Activated CD8-positive, alpha-beta memory T cell treated with anti-CD3 and anti-CD28 coated beads, Interleukin-2, amount 50 U/mL, for 4 hours (primary cell): ENCODE data around the gene NT5DC2.

Experiments
- DNase-seq: peaks from one replicate; pipeline ENCODE4 v3.0.0-alpha.2; 2020

NT5DC2 gene

GRCh38 chr3:52506266-52506966 lies 27.2 kb downstream of the NT5DC2 start:
- DNase-seq, result no peak

- DNase-seq, result no peak
Observed at GRCh38 chr3:52504977-52505376, 28.7 kb downstream of the NT5DC2 start.

- no peak for DNase-seq
Observed at GRCh38 chr3:52503788-52504424, 29.8 kb downstream of the NT5DC2 start.

- no peak for DNase-seq
Observed at GRCh38 chr3:52502808-52503350, 30.8 kb downstream of the NT5DC2 start.

GRCh38 chr3:52502001-52502400 lies 31.7 kb downstream of the NT5DC2 start:
- no peak for DNase-seq

GRCh38 chr3:52501046-52501445 lies 32.6 kb downstream of the NT5DC2 start:
- DNase-seq, result no peak

GRCh38 chr3:52498137-52499054 lies 35.3 kb downstream of the NT5DC2 start:
- DNase-seq, result no peak

- no peak for DNase-seq
Observed at GRCh38 chr3:52495777-52496602, 37.7 kb downstream of the NT5DC2 start.

- DNase-seq, result no peak
Observed at GRCh38 chr3:52494886-52495495, 38.7 kb downstream of the NT5DC2 start, which contains the start of gene STAB1. Gene STAB1 (plus strand): TSS chr3:52495338. CDS start chr3:52495414, 76 bp downstream.

GRCh38 chr3:52494445-52494844 lies 39.2 kb downstream of the NT5DC2 start:
- DNase-seq, result no peak

GRCh38 chr3:52493232-52494017 lies 40.2 kb downstream of the NT5DC2 start:
- no peak for DNase-seq

- no peak for DNase-seq
Observed at GRCh38 chr3:52492059-52492458, 41.6 kb downstream of the NT5DC2 start.

GRCh38 chr3:52490939-52491526 lies 42.6 kb downstream of the NT5DC2 start:
- DNase-seq, result no peak

- no peak for DNase-seq
Observed at GRCh38 chr3:52490035-52490938, 43.4 kb downstream of the NT5DC2 start.

GRCh38 chr3:52489453-52489852 lies 44.2 kb downstream of the NT5DC2 start:
- DNase-seq, result no peak

GRCh38 chr3:52488746-52489145 lies 44.9 kb downstream of the NT5DC2 start:
- DNase-seq, result no peak

- DNase-seq, result no peak
Observed at GRCh38 chr3:52487788-52488691, 45.6 kb downstream of the NT5DC2 start.

GRCh38 chr3:52487050-52487787 lies 46.4 kb downstream of the NT5DC2 start:
- DNase-seq, result no peak
